ENCODE results near the gene MSANTD2. TPM values are rescaled to one million over a fixed set of nuclear protein-coding genes. Genes with fewer than 3 reads are reported as not detected.

Gene MSANTD2
- total RNA-seq, 6 experiments from 2014 or later = 2.6 to 4.7 (median 3.6) TPM

- H3K36me3 ChIP-seq = no peaks in the 10 kb centered on the region
- DNase-seq (no peak), ATAC-seq (no peak)
- H3K4me1 ChIP-seq = peaks cover 0 to 8% (median 0%) of the 10 kb centered on the region in 4 donors
- no peaks in the 10 kb centered on the region for H3K27me3 ChIP-seq
- H3K27ac ChIP-seq = no peak overlapping the region
- no peak for TF ChIP-seq POLR2A (IDR thresholded peaks at IDR 0.05)
- TF ChIP-seq, protein P1, sequence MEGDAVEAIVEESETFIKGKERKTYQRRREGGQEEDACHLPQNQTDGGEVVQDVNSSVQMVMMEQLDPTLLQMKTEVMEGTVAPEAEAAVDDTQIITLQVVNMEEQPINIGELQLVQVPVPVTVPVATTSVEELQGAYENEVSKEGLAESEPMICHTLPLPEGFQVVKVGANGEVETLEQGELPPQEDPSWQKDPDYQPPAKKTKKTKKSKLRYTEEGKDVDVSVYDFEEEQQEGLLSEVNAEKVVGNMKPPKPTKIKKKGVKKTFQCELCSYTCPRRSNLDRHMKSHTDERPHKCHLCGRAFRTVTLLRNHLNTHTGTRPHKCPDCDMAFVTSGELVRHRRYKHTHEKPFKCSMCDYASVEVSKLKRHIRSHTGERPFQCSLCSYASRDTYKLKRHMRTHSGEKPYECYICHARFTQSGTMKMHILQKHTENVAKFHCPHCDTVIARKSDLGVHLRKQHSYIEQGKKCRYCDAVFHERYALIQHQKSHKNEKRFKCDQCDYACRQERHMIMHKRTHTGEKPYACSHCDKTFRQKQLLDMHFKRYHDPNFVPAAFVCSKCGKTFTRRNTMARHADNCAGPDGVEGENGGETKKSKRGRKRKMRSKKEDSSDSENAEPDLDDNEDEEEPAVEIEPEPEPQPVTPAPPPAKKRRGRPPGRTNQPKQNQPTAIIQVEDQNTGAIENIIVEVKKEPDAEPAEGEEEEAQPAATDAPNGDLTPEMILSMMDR (IDR thresholded peaks at IDR 0.05) = no peak
- 48% methylated on average over 7 of the region's 10 CpGs for WGBS (ENCODE audit: insufficient coverage, low coverage, low lambda C conversion rate, missing lambda C conversion rate)
- H3K9me3 ChIP-seq = no peaks in the 10 kb centered on the region
- intact Hi-C loops (cut with DNase I) = no loop called here
- H3K4me3 ChIP-seq = no peak overlapping the region
Observed at GRCh38 chr11:124752471-124753102, 47.6 kb downstream of the MSANTD2 start.

GRCh38 chr11:124751741-124752470 is 48.3 kb downstream of the MSANTD2 start, which contains the start of gene VSIG2:
TSS of gene VSIG2 (minus strand) at chr11:124752255. CDS start at chr11:124752137, 118 bp downstream.
- Histone ChIP-seq H3K4me1 (peaks cover 0 to 8% (median 0%) of the 10 kb centered on the region in 4 donors), H3K4me3 (peak within 1 kb of the TSS in 1 of 3 donors; percentile 7), H3K9me3 (no peaks in the 10 kb centered on the region), H3K27me3 (no peaks in the 10 kb centered on the region), H3K27ac (no peak within 1 kb of the TSS), H3K36me3 (no peaks in the 10 kb centered on the region)
- WGBS (ENCODE audit: insufficient coverage, low coverage, low lambda C conversion rate, missing lambda C conversion rate) = 18% methylated on average over 18 of the region's 42 CpGs
- TF ChIP-seq, protein P1 (IDR thresholded peaks at IDR 0.05) = no peak
- intact Hi-C loops (cut with DNase I) = no loop called here
- DNase-seq (peak in 2 of 3 donors; percentile 46 to 72), ATAC-seq (peak; percentile 28 to 73 (median 40))

DNA sequence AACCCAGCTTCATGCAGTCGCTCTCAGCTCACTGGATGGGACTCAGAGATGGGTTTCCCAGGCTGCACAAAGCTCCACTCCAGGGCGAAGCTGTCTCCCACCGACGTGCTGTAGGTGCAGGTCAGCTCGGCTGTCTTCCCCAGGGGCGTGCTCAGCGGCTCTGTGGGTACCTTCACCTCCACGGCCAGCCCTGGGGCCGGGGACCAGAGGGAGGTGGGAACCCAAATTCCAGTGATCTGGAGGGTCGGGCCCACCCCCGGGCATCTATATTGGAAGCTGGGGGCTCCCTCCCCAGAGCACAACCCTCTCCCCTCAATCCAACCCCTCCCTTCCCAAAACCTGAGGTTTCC is 48.8 kb downstream of the MSANTD2 start:
- Histone ChIP-seq H3K4me1 (peaks cover 0 to 13% (median 0%) of the 10 kb centered on the region in 4 donors), H3K9me3 (no peaks in the 10 kb centered on the region), H3K27ac (no peak overlapping the region), H3K36me3 (no peaks in the 10 kb centered on the region), H3K4me3 (no peak overlapping the region), H3K27me3 (no peaks in the 10 kb centered on the region)
- no peak for DNase-seq
- no peak for TF ChIP-seq POLR2A (IDR thresholded peaks at IDR 0.05)
- TF ChIP-seq, protein P1 (IDR thresholded peaks at IDR 0.05) = no peak
- intact Hi-C loops (cut with DNase I) = no loop called here
- 0% methylated on average over 1 of the region's 11 CpGs for WGBS (ENCODE audit: insufficient coverage, low coverage, low lambda C conversion rate, missing lambda C conversion rate)
- no peak for ATAC-seq

- DNase-seq (no peak), ATAC-seq (no peak)
- no peak overlapping the region for H3K4me3 ChIP-seq
- H3K4me1 ChIP-seq = peaks cover 0 to 17% (median 0%) of the 10 kb centered on the region in 4 donors
- TF ChIP-seq, protein P1 (IDR thresholded peaks at IDR 0.05) = no peak
- no peak for TF ChIP-seq POLR2A (IDR thresholded peaks at IDR 0.05)
- H3K27me3 ChIP-seq = peaks cover 0 to 7% of the 10 kb centered on the region in 2 donors
- WGBS (ENCODE audit: insufficient coverage, low coverage, low lambda C conversion rate, missing lambda C conversion rate) = 82% methylated on average over 1 of the region's 1 CpG
- H3K36me3 ChIP-seq = no peaks in the 10 kb centered on the region
- no peaks in the 10 kb centered on the region for H3K9me3 ChIP-seq
- no peak overlapping the region for H3K27ac ChIP-seq
- intact Hi-C loops (cut with DNase I) = no loop called here
Observed at GRCh38 chr11:124749912-124750311, 50.3 kb downstream of the MSANTD2 start.

All from right lobe of liver (tissue), 6 donors.